Gastroesophageal sphincter (tissue), 2 donors: ENCODE results near the gene NBEA.

Experiments
- POLR2A ChIP-seq, 2 donors: fragments of 450-650 bp; IDR thresholded peaks; one replicate each; pipeline ENCODE4 v1.6.1; 2017; ENCODE audit warnings: antibody characterized with exemption in 2 of 2, mild to moderate bottlenecking in 2 of 2, moderate library complexity in 1 of 2
- POLR2AphosphoS5 ChIP-seq: sonication (generic); formaldehyde crosslinking; IDR thresholded peaks from one replicate; pipeline ENCODE4 v1.6.1; 2017; ENCODE audit warnings: antibody characterized with exemption

GRCh38 chr13:35028338-35028867 is 86.3 kb downstream of the NBEA start:
- TF ChIP-seq POLR2AphosphoS5 (no peak), POLR2A (IDR thresholded peaks at IDR 0.05) (no peak)
